Measurements from ENCODE around the gene PCDH1. TPM values are rescaled to one million over a fixed set of nuclear protein-coding genes. Genes with fewer than 3 reads are reported as not detected.

The PCDH1 gene
- total and polyA plus RNA-seq, 2 of the 8 experiments (the other 6 are each of a cell fraction or from before 2014, with no cell fraction given): 101 to 102 TPM

DNA sequence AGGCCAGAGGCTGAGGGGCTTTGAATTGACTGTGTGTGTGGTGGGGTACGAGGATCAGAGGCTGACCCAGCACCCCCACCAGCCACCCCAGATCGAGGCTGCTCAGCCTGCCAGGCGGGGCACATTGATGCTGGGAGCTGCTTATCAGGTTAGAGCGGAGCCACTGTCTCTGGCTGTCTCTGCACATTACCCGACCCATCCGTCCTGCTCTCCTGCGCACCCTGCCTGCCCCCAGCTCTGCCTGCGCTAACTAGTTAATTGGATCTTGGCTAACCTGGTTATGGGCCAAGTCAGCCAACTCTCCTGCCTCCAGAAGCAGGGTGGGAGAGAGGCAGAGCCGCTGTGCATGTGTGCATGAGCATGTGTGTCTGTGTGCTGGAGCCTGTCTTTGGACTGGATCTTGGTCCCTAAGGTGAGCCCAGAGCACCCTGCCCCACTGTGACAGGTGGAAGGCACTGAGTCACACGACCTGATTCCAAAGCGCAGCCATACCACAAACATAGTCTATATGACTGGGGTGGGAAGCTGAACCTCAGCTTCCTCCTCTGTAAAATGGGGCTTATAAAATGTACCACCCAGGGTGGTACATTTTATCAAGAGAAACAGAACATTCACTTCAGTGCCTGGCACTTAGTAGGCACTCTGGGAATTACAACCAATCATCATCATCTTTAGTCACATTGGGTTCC lies 39.7 kb downstream of the PCDH1 start:
- no peaks in the 10 kb centered on the region; the same call in 1 of the 2 replicates for H3K23me2 ChIP-seq (ENCODE audit: low read depth, low read length)
- H3K56ac ChIP-seq (replicated peaks; ENCODE audit: insufficient read length, low read depth, low read length): peak overlapping the region; percentile 93
- H3K79me2 ChIP-seq (ENCODE audit: control insufficient read depth in 1 of 2, insufficient read depth in 2 of 2, low read length in 2 of 2): no peaks in the 10 kb centered on the region
- 30% methylated on average over 11 of the region's 11 CpGs; no CpG with 5 or more reads in 1 of the 2 experiments for WGBS, 2 experiments (ENCODE audit: extremely low coverage in 1 of 2, insufficient coverage in 1 of 2, insufficient read length in 1 of 2, insufficient replicate concordance in 2 of 2, low coverage in 1 of 2, low lambda C conversion rate in 2 of 2, missing lambda C conversion rate in 1 of 2)
- peak overlapping the region; percentile 99 for H2BK12ac ChIP-seq (ENCODE audit: low read depth, low read length)
- peak overlapping the region; percentile 99 for H2BK120ac ChIP-seq (replicated peaks; ENCODE audit: low read depth, low read length)
- peak overlapping the region in 1 of 4 experiments; percentile 47; a peak in 4 of 8 replicates for H3K4me3 ChIP-seq (ENCODE audit: extremely low read depth in 1 of 4, insufficient read depth in 2 of 4, low read depth in 3 of 4, low read length in 4 of 4)
- peak overlapping the region; percentile 99 for H2AK5ac ChIP-seq (ENCODE audit: low read depth, low read length)
- H3K14ac ChIP-seq (ENCODE audit: insufficient read length): peak overlapping the region; percentile 67
- POLR2A ChIA-PET (ENCODE audit: partially characterized antibody): interaction anchor here (1.0 to 7.9 kb wide), 17 partner anchors 7 to 122 kb away, joined by 3 to 121 read pairs (median 8); partner anchors contain the start of gene PCDH1
- peak overlapping the region; percentile 94 for H2BK5ac ChIP-seq (ENCODE audit: low read depth, low read length)
- FAIRE-seq (peak; percentile 7), DNase-seq (ENCODE audit: low read depth in 1 of 2, low spot score in 2 of 2) (peak in 1 of 2 experiments; percentile 66)
- no peaks in the 10 kb centered on the region; the same call in 1 of the 2 replicates for H3K79me1 ChIP-seq (ENCODE audit: low read depth, low read length)
- no peaks in the 10 kb centered on the region for H4K20me1 ChIP-seq (replicated peaks in 1 of 2; ENCODE audit: control insufficient read depth in 1 of 2, insufficient read depth in 2 of 2, low read length in 2 of 2)
- peak overlapping the region; percentile 95 for H3K27ac ChIP-seq (ENCODE audit: low read depth, low read length)
- H3K23ac ChIP-seq (ENCODE audit: insufficient read length): no peak overlapping the region
- H3K18ac ChIP-seq (ENCODE audit: extremely low read depth, low read length): peak overlapping the region; percentile 53
- H3K27me3 ChIP-seq (replicated peaks in 1 of 4; ENCODE audit: control insufficient read depth in 3 of 4, extremely low read depth in 1 of 4, insufficient read depth in 3 of 4, low read length in 3 of 4): no peaks in the 10 kb centered on the region
- peak overlapping the region; percentile 58 to 77 for H3K4me2 ChIP-seq (ENCODE audit: insufficient read depth in 1 of 2, low read depth in 2 of 2, low read length in 2 of 2)
- H3K9me3 ChIP-seq (ENCODE audit: insufficient read depth in 2 of 2, low read depth in 1 of 2, low read length in 1 of 2): no peaks in the 10 kb centered on the region
- 0 out of 2 replicates have a peak overlapping the region, but pooled peaks have one; percentile 6 for H2BK15ac ChIP-seq (ENCODE audit: low read length)
- H4K8ac ChIP-seq (ENCODE audit: extremely low read depth, insufficient read depth, low read length): peak overlapping the region; percentile 79
- peak overlapping the region; percentile 91 for H2BK20ac ChIP-seq (ENCODE audit: low read length)
- H3K36me3 ChIP-seq (ENCODE audit: control insufficient read depth in 2 of 4, insufficient read depth in 4 of 4, low read length in 3 of 4): no peaks in the 10 kb centered on the region
- CTCF ChIA-PET (ENCODE audit: partially characterized antibody): interaction anchor here (0.6 to 17.3 kb wide), 19 partner anchors 9 to 134 kb away, joined by 3 to 273 read pairs (median 6); partner anchors contain the start of gene PCDH1
- H2AFZ ChIP-seq (ENCODE audit: low read length): no peak overlapping the region
- peak overlapping the region; percentile 91 for H3K4ac ChIP-seq (replicated peaks; ENCODE audit: insufficient read length, low read depth, low read length)
- H4K91ac ChIP-seq (replicated peaks; ENCODE audit: insufficient read length, low read length): peak overlapping the region; percentile 99
- H4K5ac ChIP-seq (ENCODE audit: insufficient read length, low read depth, low read length): peak overlapping the region; percentile 85
- H3K9ac ChIP-seq (replicated peaks in 1 of 4; ENCODE audit: extremely low read depth in 1 of 4, low read depth in 3 of 4, low read length in 3 of 4): peak overlapping the region in 2 of 4 experiments; percentile 53 to 55; a peak in 3 of 7 replicates
- H3K4me1 ChIP-seq (replicated peaks in 1 of 4; ENCODE audit: control insufficient read depth in 3 of 4, insufficient read depth in 4 of 4, low read length in 3 of 4): peaks cover 41 to 69% (median 58%) of the 10 kb centered on the region in 4 experiments
- TF ChIP-seq CBX5 (IDR thresholded peaks at IDR 0.05; ENCODE audit: low read depth, low read length) (no peak), E2F6 (IDR thresholded peaks at IDR 0.05) (no peak), SP2 (IDR thresholded peaks at IDR 0.05; ENCODE audit: low read length) (no peak), HDAC2 (IDR thresholded peaks at IDR 0.05; ENCODE audit: borderline replicate concordance in 1 of 2, low read depth in 2 of 2, low read length in 2 of 2) (peak in 1 of 2 experiments; percentile 23; a peak in 1 of 4 replicates), BACH1 (IDR thresholded peaks at IDR 0.05; ENCODE audit: low read length) (no peak), BRCA1 (IDR thresholded peaks at IDR 0.05; ENCODE audit: low read depth, low read length) (0 out of 2 replicates have a peak, but pooled peaks have one; percentile 29), KDM1A (IDR thresholded peaks at IDR 0.05; ENCODE audit: borderline replicate concordance, low read length) (peak; percentile 92)
- TF ChIP-seq, protein P1, sequence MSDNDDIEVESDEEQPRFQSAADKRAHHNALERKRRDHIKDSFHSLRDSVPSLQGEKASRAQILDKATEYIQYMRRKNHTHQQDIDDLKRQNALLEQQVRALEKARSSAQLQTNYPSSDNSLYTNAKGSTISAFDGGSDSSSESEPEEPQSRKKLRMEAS (IDR thresholded peaks at IDR 0.05): 0 out of 2 replicates have a peak, but pooled peaks have one; percentile 14

Data from H1 (cell line).